HG03159 (cell line): ENCODE results near the gene POTEB2.
"Not testable (repeated sequence)": the region's sequence is repeated elsewhere in the genome, so short reads cannot be mapped to it uniquely, and the experiment has no call there.

Experiments
- ATAC-seq: cut with Tn5 transposase; IDR thresholded peaks from one replicate; pipeline ENCODE4 v1.9.1; 2021; ENCODE audit warnings: mild to moderate bottlenecking, moderate library complexity; ENCODE audit not compliant: unreplicated experiment

POTEB2 gene

DNA sequence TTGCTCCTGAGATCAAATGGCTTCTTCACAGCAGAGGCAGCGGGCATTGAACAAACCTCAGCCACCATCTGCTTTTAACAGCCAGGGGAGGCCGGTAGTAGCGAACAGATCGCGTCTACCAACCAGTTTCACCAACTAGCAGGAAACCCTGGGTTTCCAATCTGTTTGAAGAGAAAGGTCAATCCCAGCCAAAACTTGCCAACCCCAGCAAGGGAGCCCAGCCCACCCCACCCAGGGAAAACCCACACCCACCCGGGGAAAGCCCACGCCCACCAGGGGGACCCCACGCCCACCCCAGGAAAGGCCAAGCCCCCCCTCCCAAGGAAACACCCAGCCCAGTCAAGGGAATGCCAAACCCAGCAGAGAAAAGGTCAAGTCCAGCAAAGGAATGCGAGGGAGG, at the start of gene POTEB2:
Gene POTEB2 (minus strand): TSS at position 101 of the 400 bp plus-strand sequence. CDS start 33 bp downstream, at position 68.
- not testable (repeated sequence) for ATAC-seq

DNA sequence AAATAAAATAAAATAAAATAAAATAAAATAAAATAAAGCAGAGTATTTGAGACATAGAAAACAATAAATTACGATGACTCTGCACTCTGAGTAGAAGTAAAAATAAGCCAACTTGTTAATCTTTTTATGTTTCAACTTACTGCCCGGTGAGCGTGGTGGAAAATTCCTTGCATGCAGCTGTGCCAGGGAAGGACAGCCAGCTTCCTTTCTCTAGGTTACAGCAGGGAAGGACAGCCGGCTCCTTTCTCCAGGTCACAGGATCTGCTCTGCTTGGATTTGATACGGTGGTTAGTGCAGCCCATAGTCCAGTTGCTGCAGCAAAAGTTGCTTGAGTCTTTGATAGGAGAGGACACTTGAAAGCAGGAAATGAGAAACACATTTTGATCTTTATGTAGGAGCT, 13.8 kb upstream of the POTEB2 start:
- ATAC-seq = not testable (repeated sequence)

DNA sequence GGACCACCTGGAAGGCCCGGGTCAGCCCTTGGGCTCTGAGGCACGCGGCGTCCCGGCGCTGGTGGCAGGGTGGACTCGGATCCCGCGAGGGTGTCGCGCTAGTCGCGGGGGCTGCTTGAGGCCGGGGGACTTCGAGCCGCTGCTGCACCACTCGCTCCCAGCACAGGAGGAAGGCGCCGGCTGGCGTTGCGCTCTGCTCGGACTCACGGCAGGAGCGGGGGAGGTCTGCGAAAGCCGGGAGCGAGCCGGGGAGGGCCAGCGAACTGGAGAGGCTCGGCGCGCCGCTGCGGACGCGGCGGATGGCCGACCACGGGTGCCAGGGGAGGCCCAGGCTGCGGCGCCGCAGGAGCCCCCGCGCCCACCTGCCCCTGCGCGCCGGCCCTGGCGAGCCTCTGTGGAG, 12.3 kb upstream of the POTEB2 start:
- not testable (repeated sequence) for ATAC-seq

DNA sequence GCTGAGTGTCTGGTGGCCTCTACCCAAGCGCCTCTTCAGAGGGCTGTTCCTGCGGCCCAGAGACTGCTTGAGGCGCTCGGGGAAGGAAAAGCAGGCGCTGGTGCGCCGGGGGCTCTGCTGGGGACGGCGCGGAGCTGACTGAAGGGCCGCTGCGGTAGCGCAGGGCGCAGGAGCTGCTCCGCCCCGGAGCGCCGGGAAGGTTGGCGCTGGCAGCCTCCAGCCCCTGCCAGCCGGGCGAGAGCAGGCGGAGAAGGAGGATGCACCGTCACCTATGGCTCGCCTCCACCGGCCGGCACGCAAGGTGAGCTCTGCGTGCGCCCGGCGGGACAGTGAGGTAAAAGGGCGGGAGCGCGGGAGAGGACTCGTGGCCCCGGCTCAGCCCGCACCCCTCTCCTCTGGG, 11.7 kb upstream of the POTEB2 start:
- not testable (repeated sequence) for ATAC-seq
